Epithelial cell of esophagus (primary cell): Measurements from ENCODE around the gene CCBE1.

Experiments
- DNase-seq: peaks from one replicate; pipeline ENCODE4 v3.0.0; 2010; ENCODE audit warnings: low read depth
- H3K4me3 ChIP-seq: 2 replicates; pipeline ENCODE4 v1.5.1; 2011; ENCODE audit warnings: mild to moderate bottlenecking, low read length, control low read depth
- TF ChIP-seq, protein P1 (sequence below): IDR thresholded peaks from 2 replicates; pipeline ENCODE4 v1.5.1; 2011; ENCODE audit warnings: low read depth, mild to moderate bottlenecking, low read length, control low read depth, inconsistent platforms; ENCODE audit not compliant: insufficient read depth; ENCODE audit errors: missing control alignments

The CCBE1 gene

GRCh38 chr18:59492756-59493421 lies 204.3 kb downstream of the CCBE1 start:
- no peak overlapping the region for H3K4me3 ChIP-seq
- TF ChIP-seq, protein P1, sequence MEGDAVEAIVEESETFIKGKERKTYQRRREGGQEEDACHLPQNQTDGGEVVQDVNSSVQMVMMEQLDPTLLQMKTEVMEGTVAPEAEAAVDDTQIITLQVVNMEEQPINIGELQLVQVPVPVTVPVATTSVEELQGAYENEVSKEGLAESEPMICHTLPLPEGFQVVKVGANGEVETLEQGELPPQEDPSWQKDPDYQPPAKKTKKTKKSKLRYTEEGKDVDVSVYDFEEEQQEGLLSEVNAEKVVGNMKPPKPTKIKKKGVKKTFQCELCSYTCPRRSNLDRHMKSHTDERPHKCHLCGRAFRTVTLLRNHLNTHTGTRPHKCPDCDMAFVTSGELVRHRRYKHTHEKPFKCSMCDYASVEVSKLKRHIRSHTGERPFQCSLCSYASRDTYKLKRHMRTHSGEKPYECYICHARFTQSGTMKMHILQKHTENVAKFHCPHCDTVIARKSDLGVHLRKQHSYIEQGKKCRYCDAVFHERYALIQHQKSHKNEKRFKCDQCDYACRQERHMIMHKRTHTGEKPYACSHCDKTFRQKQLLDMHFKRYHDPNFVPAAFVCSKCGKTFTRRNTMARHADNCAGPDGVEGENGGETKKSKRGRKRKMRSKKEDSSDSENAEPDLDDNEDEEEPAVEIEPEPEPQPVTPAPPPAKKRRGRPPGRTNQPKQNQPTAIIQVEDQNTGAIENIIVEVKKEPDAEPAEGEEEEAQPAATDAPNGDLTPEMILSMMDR = no peak
- no peak for DNase-seq

DNA sequence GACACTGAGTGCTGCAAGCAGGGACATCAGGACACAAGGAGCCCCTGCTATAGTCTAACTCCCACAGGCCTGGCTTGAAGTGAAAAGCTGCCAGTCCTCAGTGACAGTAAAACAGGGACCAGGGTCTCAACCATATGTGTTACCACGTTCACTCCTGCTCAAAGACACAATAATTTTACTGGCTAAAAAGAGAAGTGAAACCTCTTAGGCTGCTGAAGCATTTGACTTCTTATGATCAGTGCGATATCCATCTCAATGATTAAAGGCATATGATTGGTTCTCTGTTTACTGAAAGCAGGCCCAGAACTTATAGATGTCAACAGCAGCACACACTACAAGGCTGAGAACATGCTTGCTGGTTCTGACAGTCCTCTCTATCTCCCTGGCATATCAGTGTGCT lies 208.3 kb downstream of the CCBE1 start:
- H3K4me3 ChIP-seq = no peak overlapping the region
- TF ChIP-seq, protein P1 = no peak
- DNase-seq = no peak

- TF ChIP-seq, protein P1 = no peak
- H3K4me3 ChIP-seq = no peak overlapping the region
- DNase-seq = no peak
Observed at GRCh38 chr18:59485382-59485781, 211.8 kb downstream of the CCBE1 start.

- TF ChIP-seq, protein P1 = no peak
- H3K4me3 ChIP-seq = no peak overlapping the region
- DNase-seq = peak; percentile 27
Observed at GRCh38 chr18:59484561-59485328, 212.5 kb downstream of the CCBE1 start.

GRCh38 chr18:59484131-59484530 lies 213.1 kb downstream of the CCBE1 start:
- TF ChIP-seq, protein P1 = no peak
- no peak overlapping the region for H3K4me3 ChIP-seq
- DNase-seq = no peak

DNA sequence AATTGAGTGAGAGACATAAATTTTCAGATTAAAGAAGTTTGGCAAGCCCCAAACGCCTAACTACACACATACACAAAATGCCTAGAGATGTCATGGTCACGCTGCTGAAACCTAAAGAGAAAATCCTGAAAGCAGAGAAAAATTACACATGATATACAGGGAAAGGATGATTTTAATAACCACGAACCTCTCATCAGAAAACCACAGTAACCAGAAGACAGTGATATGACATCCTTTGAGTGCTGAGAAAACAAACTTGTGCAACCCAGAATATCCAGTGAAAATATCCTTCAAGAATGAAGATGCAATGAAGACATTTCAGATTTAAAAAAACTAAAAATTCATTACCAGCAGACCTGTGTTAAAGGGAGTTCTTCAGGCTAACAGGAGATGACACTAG lies 215.8 kb downstream of the CCBE1 start:
- no peak overlapping the region for H3K4me3 ChIP-seq
- no peak for DNase-seq
- TF ChIP-seq, protein P1 = no peak
